Measurements from ENCODE around the gene EMC8.
"Not testable (repeated sequence)": the region's sequence is repeated elsewhere in the genome, so short reads cannot be mapped to it uniquely, and the experiment has no call there.

The EMC8 gene

GRCh38 chr16:85835227-85835751, 35.9 kb upstream of the EMC8 start:
- DNase-seq (ENCODE audit: low read depth): no peak

DNA sequence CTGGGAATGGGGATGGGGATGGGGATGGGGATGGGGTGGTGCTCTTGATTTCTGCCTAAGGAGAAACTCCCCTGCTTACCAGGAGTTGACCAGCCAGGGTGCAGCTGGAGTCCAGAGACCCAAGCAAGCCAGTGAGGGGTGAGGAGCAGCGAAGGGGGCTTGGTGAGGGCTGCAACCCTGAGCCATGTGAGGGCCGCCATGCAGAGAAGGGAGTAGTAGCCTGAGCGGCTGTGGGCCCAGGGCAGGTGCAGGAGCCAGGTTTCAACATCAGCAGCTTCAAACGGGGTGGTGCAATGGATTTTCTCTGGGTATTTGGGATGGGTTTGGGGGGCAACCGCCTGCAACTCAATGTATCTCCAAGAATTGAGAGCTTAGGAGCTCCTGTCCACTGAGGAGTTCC, 35.4 kb upstream of the EMC8 start:
- DNase-seq (ENCODE audit: low read depth): no peak

DNA sequence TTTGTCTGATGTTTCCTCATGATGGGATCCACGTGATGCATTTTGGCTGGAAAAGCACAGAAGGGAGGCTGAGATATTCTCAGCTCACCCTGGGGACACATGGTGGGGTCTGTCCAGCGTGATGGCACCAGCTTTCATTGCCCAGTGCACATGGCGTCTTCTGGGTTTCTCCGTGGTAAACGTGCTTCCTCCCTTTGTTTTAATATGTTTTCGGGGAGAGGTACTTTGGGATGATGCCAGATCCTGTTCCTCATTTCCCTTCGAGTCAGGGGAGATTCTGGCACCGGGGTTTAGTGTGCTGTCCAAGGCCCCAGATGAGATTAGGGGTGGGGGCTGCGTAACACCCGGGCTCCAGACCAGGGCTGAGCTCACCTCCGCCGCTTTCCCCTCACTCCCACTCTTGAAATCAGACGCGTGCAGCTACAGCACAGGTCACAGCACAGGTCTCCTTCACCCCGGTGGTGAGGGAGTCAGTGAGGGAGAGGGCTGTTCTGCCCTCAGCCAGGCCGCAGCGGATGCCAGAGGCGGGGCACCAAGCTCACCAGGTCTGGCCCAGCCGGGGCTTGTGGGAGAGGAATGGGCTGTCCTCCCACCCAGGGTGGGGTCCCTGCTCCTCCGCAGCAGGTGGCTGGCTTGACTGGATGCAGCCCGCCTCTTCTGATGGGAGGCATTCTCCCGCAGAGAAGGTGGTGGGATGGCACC, 34.0 kb upstream of the EMC8 start:
- no peak for DNase-seq (ENCODE audit: low read depth)

DNA sequence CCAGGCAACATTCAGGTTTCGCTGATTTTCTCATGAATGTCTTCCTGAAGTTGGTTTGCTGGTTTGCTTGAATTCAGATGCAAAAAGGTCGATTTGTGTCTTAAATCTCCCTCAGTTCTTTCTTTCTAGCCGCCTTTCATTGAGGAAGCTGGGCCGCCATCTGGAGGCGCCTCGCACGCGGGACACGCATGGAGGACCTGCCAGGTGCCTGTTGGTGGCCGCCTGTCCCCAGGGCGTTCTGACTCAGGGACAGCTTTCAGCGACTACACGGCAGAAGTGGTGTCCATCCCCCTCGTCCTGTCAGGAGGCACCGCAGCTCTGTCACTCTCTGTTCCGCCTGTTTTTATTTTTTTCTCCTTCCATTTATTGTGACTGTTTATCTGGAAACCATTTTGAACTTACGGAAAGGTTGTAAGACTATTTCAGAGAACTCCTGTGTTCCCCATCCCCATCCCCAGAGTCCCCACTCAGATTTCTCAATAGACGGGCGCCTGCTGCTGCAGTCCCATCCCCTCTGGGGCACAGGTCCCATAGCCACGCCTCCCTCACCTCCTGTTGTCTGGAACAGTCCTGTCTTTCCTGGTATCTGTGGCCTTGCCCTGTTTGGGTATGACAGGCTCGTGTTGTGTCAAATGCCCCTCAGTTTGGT, 33.4 kb upstream of the EMC8 start:
- no peak for DNase-seq (ENCODE audit: low read depth)

DNA sequence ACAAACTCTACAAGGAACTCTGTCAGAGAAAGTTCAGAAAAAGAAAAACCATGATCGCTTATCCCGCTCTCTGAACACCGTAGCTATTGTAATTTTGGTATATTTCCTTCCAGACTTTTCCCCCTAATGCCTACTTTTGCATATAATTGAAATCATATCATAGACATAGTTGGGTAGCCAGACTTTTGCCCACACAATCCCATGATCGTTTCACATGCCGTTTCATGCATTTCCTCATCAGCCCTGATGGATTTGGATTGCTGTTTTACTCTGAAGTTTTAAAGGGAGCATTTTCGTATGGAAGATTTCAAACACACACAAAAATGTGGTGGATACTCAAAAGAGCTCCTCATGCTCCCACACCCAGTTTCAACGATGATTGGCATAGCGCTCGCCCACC, 31.5 kb upstream of the EMC8 start:
- no peak for DNase-seq (ENCODE audit: low read depth)

DNA sequence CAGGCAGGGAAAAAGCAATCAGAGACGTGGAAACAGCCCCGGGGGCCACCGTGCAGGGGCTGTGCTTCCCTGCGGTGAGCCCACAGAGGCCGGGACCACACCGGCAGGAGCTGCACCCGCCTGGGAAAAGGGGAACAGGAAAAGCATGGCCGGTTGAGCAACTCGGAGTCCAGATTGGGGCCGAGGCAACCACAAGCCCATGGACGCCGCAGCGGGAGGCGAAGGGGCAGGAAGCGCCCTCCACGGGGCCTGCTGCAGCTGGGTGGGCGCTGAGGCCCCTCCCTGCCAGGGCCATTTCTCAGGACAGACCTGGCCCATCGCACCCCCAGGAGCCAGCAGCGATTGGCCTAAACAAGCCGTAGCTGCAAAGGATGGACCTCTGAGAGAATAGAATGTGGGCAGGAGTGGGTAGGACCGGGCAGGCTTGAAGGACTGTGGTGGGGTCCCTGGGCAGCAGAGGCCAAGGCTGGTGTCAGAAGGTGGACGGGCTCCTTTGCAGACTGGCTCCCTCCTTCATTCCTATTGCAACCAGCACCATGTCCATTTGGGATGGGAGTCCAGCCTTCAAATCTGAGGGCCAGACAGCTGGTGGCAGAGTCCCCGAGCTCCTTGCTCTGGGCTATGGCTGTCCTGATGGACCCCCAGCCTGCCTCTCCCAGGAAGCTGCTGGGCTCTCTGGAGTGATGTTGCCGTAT, 30.6 kb upstream of the EMC8 start:
- DNase-seq (ENCODE audit: low read depth): no peak

GRCh38 chr16:85829171-85829719, 29.9 kb upstream of the EMC8 start:
- no peak for DNase-seq (ENCODE audit: low read depth)

GRCh38 chr16:85828166-85828565, 28.8 kb upstream of the EMC8 start:
- no peak for DNase-seq (ENCODE audit: low read depth)

- no peak for DNase-seq (ENCODE audit: low read depth)
These were observed 27.4 kb upstream of the EMC8 start for GRCh38 chr16:85826686-85827247.

DNA sequence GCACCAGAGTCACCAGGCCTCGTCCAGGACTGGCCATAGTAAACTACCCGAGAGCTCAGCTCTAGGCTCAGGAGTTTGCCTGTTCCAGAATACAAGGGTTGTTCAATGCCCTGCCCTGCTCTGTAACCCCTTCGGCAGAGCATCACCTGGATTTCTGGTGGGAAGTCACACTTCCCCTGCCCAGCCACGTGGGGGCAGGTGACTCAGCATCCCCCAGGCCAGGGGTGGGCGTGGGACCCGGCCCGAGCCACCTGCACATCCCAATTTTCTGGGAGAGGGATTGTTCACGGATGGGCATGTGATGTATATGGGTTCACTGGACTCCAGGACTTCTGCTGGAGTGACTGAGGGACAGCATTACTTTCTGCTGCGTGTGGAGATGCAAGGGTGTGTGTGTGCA, 26.0 kb upstream of the EMC8 start:
- no peak for DNase-seq (ENCODE audit: low read depth)

DNA sequence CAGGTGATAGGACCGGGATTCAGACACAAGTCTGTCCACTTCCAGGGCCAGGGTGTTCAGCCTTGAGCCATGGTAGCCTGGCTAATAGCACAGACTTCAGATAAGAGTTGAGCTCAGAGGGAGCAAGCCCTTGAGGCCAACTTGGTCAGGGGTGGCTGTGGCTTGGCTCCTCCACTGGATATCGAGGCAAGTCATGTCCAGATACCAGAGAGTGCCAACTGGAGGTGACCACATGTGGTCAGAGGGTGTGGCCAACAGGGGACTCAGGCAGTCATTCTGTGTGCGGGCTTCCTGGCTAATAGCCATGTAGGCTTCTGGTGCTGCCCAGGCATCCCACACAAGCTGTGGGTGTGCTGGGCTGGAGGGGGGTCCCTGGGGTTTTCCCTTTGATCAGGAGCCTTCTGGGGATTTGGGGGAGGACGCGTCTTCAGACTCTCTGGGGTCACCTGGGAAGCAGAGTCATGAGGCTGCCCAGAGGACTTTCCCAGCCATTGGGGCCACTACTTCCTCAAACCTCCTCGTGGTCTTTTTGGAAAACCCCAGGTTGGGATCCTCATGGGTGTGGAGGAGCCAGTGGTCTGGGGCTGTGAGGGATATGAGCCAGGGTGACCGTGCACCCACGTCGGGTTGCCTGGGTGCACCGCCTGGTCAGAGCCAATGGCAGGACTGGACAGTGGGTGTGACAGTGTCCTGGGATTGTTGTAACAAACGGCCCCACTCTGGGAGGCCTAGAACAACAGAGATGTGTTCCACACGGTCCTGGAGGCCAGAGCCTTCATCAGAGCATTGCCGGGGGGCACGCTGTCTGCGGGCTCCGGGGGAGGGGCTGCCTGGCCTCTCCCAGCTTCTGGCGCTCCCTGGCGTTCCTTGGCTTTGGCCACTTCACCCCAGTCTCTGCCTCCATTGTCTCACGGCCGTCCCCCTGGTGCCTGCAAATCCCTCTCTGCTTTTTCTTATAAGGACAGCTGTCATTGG, 25.1 kb upstream of the EMC8 start:
- no peak for DNase-seq (ENCODE audit: low read depth)

DNA sequence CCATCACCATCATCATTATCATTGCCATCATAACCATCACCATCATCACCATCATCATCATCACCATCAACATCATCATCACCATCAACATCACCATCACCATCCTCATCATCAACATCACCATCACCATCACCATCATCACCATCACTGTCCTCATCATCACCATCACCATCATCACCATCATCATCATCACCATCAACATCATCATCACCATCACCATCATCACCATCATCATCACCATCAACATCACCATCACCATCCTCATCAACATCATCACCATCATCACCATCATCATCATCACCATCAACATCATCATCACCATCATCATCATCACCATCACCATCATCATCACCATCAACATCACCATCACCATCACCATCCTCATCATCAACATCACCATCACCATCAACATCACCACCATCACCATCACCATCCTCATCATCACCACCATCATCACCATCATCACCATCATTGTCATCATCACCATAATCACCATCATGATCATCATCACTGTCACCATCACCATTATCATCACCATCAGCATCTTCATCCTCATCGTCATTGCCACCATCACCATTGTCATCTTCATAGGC, 24.1 kb upstream of the EMC8 start:
- DNase-seq (ENCODE audit: low read depth): no peak

DNA sequence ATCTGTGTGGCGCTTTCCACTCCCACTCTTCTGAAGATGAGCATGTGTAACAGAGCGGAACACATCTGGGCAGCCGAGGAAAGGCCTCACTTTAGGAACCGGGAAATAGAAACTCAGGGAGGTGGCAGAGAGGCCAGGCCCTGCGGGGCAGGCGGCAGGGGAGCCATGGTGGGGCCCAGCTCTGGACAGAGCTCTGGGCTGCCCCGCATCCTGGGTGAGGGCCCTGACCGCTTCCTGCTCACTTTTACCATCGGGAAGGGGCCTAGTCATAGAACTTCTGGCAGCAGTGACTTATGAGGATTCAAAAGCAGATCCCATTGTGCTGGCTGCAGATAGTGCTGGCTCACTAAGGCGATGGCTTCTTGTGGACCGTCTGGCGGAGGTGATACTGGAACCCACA, 22.8 kb upstream of the EMC8 start:
- no peak for DNase-seq (ENCODE audit: low read depth)

- DNase-seq (ENCODE audit: low read depth): peak; percentile 66
These were observed 22.2 kb upstream of the EMC8 start for GRCh38 chr16:85821390-85822135.

- no peak for DNase-seq (ENCODE audit: low read depth)
These were observed 21.4 kb upstream of the EMC8 start for GRCh38 chr16:85820604-85821372.

DNA sequence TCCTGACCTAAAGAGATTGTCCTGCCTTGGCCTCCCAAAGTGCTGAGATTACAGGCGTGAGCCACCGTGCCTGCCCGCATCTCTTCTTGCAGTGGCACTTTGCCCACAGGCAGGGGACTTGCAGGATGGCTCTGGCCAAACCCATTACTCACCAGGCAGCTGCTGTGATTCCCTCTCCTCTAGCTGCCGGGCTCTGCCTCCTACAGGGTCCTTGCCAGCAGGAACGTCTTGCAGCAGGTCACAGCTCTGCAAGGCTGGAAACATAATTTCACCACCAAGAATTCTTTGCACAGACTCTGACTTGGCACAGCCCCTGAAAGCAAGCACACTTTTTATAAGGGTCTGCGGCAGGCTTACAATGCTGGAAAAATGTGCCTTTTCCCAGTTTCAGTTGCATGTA, 20.4 kb upstream of the EMC8 start:
- DNase-seq (ENCODE audit: low read depth): no peak

- DNase-seq (ENCODE audit: low read depth): peak; percentile 80
These were observed 19.9 kb upstream of the EMC8 start for GRCh38 chr16:85819245-85819644.

DNA sequence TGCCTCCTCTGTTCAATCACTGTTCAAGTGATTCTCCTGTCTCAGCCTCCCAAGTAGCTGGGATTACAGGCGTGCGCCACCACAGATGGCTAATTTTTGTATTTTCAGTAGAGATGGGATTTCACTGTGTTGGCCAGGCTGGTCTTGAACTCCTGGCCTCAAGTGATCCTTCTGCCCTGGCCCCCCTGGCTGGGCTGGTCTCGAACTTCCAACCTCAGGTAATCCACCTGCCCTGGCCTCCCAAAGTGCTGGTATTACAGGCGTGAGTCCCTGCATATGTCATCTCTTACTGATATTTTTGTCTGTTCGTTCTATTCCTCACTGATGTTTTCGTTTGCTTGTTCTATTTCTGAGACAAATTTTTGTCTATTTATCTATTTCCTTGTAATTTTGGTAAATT, 17.9 kb upstream of the EMC8 start:
- DNase-seq (ENCODE audit: low read depth): not testable (repeated sequence)

DNA sequence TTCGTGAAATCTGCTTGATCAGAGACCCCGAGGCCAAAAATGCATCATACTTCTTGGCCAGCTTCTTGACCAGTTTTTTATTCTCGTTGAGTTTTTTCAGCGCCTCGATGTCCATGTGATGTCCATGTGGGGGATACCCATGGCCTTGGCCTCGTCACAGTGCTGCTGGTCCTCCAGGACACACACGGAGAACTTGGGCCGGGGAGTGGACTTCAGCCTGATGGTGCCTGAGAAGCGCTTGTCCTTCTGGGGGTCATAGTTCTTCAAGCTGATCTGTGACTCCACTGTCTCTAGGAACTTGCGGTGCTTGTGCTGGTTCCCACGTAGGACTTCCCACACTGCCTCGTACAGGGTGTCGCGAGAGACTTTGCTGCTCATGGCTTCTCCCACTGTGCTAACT, 16.8 kb upstream of the EMC8 start:
- DNase-seq (ENCODE audit: low read depth): no peak
